HepG2 (cell line): ENCODE results near the gene NARF. TPM values are rescaled to one million over a fixed set of nuclear protein-coding genes. Genes with fewer than 3 reads are reported as not detected.

Experiments used
- ATAC-seq: fragments of 200-7000 bp; cut with Tn5 transposase; 3 replicates; pipeline ENCODE4 v1.9.1; 2020; ENCODE audit warnings: mild to moderate bottlenecking, moderate library complexity
- BruUV-seq: library from RNA; stranded (reverse); fragments of 400-500 nt; replicated peaks from 2 replicates; lab custom pipeline; 2021; lab: Mats Ljungman, UMichigan
- CTCF ChIA-PET: fragments of 300-600 bp; formaldehyde crosslinking; extraction: SDS; loops from one replicate; lab custom pipeline; 2021; ENCODE audit warnings: low total read pairs, inconsistent platforms, low intra/inter-chr PET ratio; lab: Yijun Ruan, JAX
- POLR2A ChIA-PET: fragments of 350-600 bp; sonication (Branson Sonifier 250); formaldehyde crosslinking; loops from one replicate; lab custom pipeline; 2020; ENCODE audit warnings: antibody characterized with exemption, inconsistent platforms; lab: Yijun Ruan, JAX
- DNase-seq: peaks from one replicate; pipeline ENCODE4 v3.0.0-alpha.2; 2015; ENCODE audit warnings: low spot score
- FAIRE-seq: peaks from 3 replicates; lab custom pipeline; 2011; peaks lifted over from hg19 to GRCh38; lab: Jason Lieb, UNC
- H2AFZ ChIP-seq: one replicate; pipeline ENCODE4 v1.6.1; 2011; ENCODE audit warnings: low read length, inconsistent platforms
- H3K27ac ChIP-seq: fragments of 300-600 bp; 3 replicates; pipeline ENCODE4 v1.8.0; 2011; ENCODE audit warnings: mixed run types, mild to moderate bottlenecking, mixed read lengths, low read length, inconsistent platforms; ENCODE audit not compliant: insufficient read depth; ENCODE audit errors: extremely low read length
- H3K27me3 ChIP-seq, 2 experiments: fragments of 200-600 bp in 1 of 2; 2 replicates in 1 of 2; 3 replicates in 1 of 2; pipeline versions ENCODE4 v1.6.0 to v1.8.0; 2011; ENCODE audit warnings: low read length in 2 of 2, mild to moderate bottlenecking in 2 of 2, moderate library complexity in 2 of 2, inconsistent platforms in 1 of 2; ENCODE audit not compliant: insufficient read depth in 2 of 2, control insufficient read depth in 1 of 2
- H3K36me3 ChIP-seq, 2 experiments: fragments of 200-600 bp in 1 of 2; replicated peaks in 1 of 2; 2 replicates in 1 of 2; 3 replicates in 1 of 2; pipeline versions ENCODE4 v1.5.1 to v1.8.0; 2011; ENCODE audit warnings: low read length in 2 of 2, inconsistent platforms in 1 of 2; ENCODE audit not compliant: insufficient read depth in 2 of 2, control insufficient read depth in 1 of 2
- H3K4me1 ChIP-seq: 2 replicates; pipeline ENCODE4 v1.5.1; 2012; ENCODE audit warnings: low read length, inconsistent platforms; ENCODE audit not compliant: insufficient read depth
- H3K4me2 ChIP-seq: 2 replicates; pipeline ENCODE4 v1.6.0; 2011; ENCODE audit warnings: low read depth, low read length, inconsistent platforms
- H3K4me3 ChIP-seq, 3 experiments: fragments of 200-600 bp in 1 of 3; sonication (generic), shearing (Covaris generic) in 1 of 3; replicated peaks in 1 of 3; 2 replicates each; pipeline ENCODE4 v1.5.1; 2011 to 2016; ENCODE audit warnings: low read length in 3 of 3, inconsistent platforms in 2 of 3, low read depth in 2 of 3, mild to moderate bottlenecking in 2 of 3, control low read depth in 1 of 3, mixed read lengths in 1 of 3; ENCODE audit not compliant: insufficient read depth in 1 of 3
- H3K79me2 ChIP-seq: one replicate; pipeline ENCODE4 v1.6.1; 2011; ENCODE audit warnings: low read length, inconsistent platforms; ENCODE audit not compliant: insufficient read depth
- H3K9ac ChIP-seq: 2 replicates; pipeline ENCODE4 v1.6.0; 2011; ENCODE audit warnings: mild to moderate bottlenecking, low read depth, low read length, inconsistent platforms; ENCODE audit not compliant: insufficient read depth
- H3K9me3 ChIP-seq: 2 replicates; pipeline ENCODE4 v1.5.1; 2012; ENCODE audit warnings: mild to moderate bottlenecking, low read length
- H4K20me1 ChIP-seq: 2 replicates; pipeline ENCODE4 v1.6.0; 2011; ENCODE audit warnings: inconsistent platforms, mild to moderate bottlenecking, low read length, moderate library complexity; ENCODE audit not compliant: insufficient read depth
- DDIT3 ChIP-seq: sonication (generic); formaldehyde crosslinking; IDR thresholded peaks from 2 replicates; pipeline ENCODE4 v1.4.0; 2020; ENCODE audit warnings: mild to moderate bottlenecking, missing genetic modification reagents
- DRAP1 ChIP-seq: IDR thresholded peaks from 2 replicates; pipeline ENCODE4 v1.6.1; 2016; ENCODE audit warnings: missing genetic modification reagents, missing compliant biosample characterization
- EZH2 ChIP-seq: conservative IDR thresholded peaks from 2 replicates; pipeline ENCODE4 v1.6.1; 2012; ENCODE audit warnings: mild to moderate bottlenecking, low read depth, low read length, moderate library complexity
- FOXA3 ChIP-seq: IDR thresholded peaks from 2 replicates; pipeline ENCODE4 v1.6.1; 2016; ENCODE audit warnings: missing genetic modification reagents, missing compliant biosample characterization
- RFX5 ChIP-seq: IDR thresholded peaks from 2 replicates; pipeline ENCODE4 v1.6.1; 2011; ENCODE audit warnings: low read depth, low read length, improper control_type of control experiment
- YEATS4 ChIP-seq: sonication (generic); formaldehyde crosslinking; IDR thresholded peaks from 2 replicates; pipeline ENCODE4 v1.4.0; 2020; ENCODE audit warnings: missing genetic modification reagents, borderline replicate concordance
- ZBTB34 ChIP-seq: sonication (generic); formaldehyde crosslinking; IDR thresholded peaks from 2 replicates; pipeline ENCODE4 v1.8.0; 2022; ENCODE audit warnings: mild to moderate bottlenecking, missing genetic modification reagents
- ZNF225 ChIP-seq: sonication (generic); formaldehyde crosslinking; IDR thresholded peaks from 2 replicates; pipeline ENCODE4 v1.4.0; 2020; ENCODE audit warnings: mild to moderate bottlenecking, missing genetic modification reagents
- ZNF292 ChIP-seq: sonication (generic); formaldehyde crosslinking; IDR thresholded peaks from 2 replicates; pipeline ENCODE4 v1.8.1; 2022; ENCODE audit warnings: mild to moderate bottlenecking, low read depth, missing genetic modification reagents, borderline replicate concordance
- ZNF329 ChIP-seq: sonication (generic); formaldehyde crosslinking; IDR thresholded peaks from 2 replicates; pipeline ENCODE4 v1.9.0; 2021; ENCODE audit warnings: low read depth, mild to moderate bottlenecking, missing genetic modification reagents
- ZZZ3 ChIP-seq: sonication (generic); formaldehyde crosslinking; IDR thresholded peaks from 2 replicates; pipeline ENCODE4 v1.4.0; 2020; ENCODE audit warnings: missing genetic modification reagents, mild to moderate bottlenecking, borderline replicate concordance
- WGBS: methylation state at CpG from one replicate; pipeline ENCODE4 v1.1.6; 2017; ENCODE audit warnings: low lambda C conversion rate; 5-methylcytosine and 5-hydroxymethylcytosine counted together
- in situ Hi-C: cut with HindIII; loops from 2 replicates; pipeline ENCODE4 v1.10.0; 2017; ENCODE audit warnings: low pct_unique_long_range_greater_than_20kb; ENCODE audit not compliant: extremely low pct_ligation_motif_present
- intact Hi-C: fragments of 100-400 bp; cut with micrococcal nuclease; formaldehyde crosslinking; loops from one replicate; pipeline ENCODE4 v1.10.0; 2022; ENCODE audit not compliant: unreplicated experiment
- polyA plus RNA-seq, 8 experiments: library from polyadenylated mRNA; depleted of rRNA in 3 of 8; stranded (reverse) in 7 of 8; unstranded in 1 of 8; fragments of >200 nt; fragmentation: Illumina TruSeq in 4 of 8; extraction: Trizol in 4 of 8; gene quantifications; 2 replicates each; pipeline versions ENCODE4 v1.2.1 to v1.2.3, GENCODE V29; 2011 to 2016; ENCODE audit warnings: low read depth in 4 of 8, missing spikeins in 1 of 8, mixed read lengths in 1 of 8; ENCODE audit not compliant: insufficient read depth in 1 of 8
- total RNA-seq, 5 experiments: library from RNA; depleted of rRNA; stranded (reverse); fragments of >200 nt; fragmentation: Illumina TruSeq; extraction: Trizol; gene quantifications; 2 replicates each; pipeline ENCODE4 v1.2.3, GENCODE V29; 2016; ENCODE audit warnings: low read depth in 1 of 5

Gene NARF
- total and polyA plus RNA-seq, 2 of the 13 experiments (the other 11 are each of a cell fraction or from before 2014, with no cell fraction given), result 61.1 to 144 TPM

GRCh38 chr17:82452162-82452561 lies 6.4 kb upstream of the NARF start:
- H3K4me2 ChIP-seq, result no peak overlapping the region
- H4K20me1 ChIP-seq, result no peaks in the 10 kb centered on the region
- DNase-seq, result no peak
- peaks cover 49% of the 10 kb centered on the region for H3K4me1 ChIP-seq
- in situ Hi-C loops, result no loop called here
- no peaks in the 10 kb centered on the region for H3K9me3 ChIP-seq
- TF ChIP-seq ZBTB34 (CRISPR knock-in tag) (no peak), EZH2 (no peak), DDIT3 (no peak), ZNF225 (CRISPR knock-in tag) (no peak), ZNF292 (no peak), YEATS4 (CRISPR knock-in tag) (no peak), RFX5 (no peak), FOXA3 (no peak), DRAP1 (no peak), ZNF329 (CRISPR knock-in tag) (no peak), ZZZ3 (no peak)
- TF ChIP-seq, all 625 proteins: peak for 0
- H2AFZ ChIP-seq, result no peak overlapping the region
- no peak for ATAC-seq
- intact Hi-C loops, result no loop called here
- ChIA-PET CTCF (no interaction called here), POLR2A (no interaction called here)
- no peak for FAIRE-seq
- WGBS, result 96% methylated on average over 3 of the region's 3 CpGs
- H3K27ac ChIP-seq, result no peak overlapping the region
- no peaks in the 10 kb centered on the region for H3K27me3 ChIP-seq
- H3K79me2 ChIP-seq, result peaks cover 13% of the 10 kb centered on the region
- no peak overlapping the region for H3K4me3 ChIP-seq
- H3K36me3 ChIP-seq, result no peaks in the 10 kb centered on the region
- no TSS peak for BruUV-seq
- H3K9ac ChIP-seq, result no peak overlapping the region
